ENCODE data around the gene MYOM1. TPM values are rescaled to one million over a fixed set of nuclear protein-coding genes. Genes with fewer than 3 reads are reported as not detected.

Gene MYOM1
- total and polyA plus RNA-seq, 12 donors: 94.4 to 1,558 (median 870) TPM

- intact Hi-C loops (cut with DNase I): no loop called here
- DNase-seq (no peak), ATAC-seq (no peak)
- peak overlapping the region in 9 of 10 donors; percentile 67 to 100 (median 99) for H3K27ac ChIP-seq
- H3K4me3 ChIP-seq: peak overlapping the region in 5 of 10 donors; percentile 51 to 90 (median 81)
- peaks cover 0 to 84% (median 41%) of the 10 kb centered on the region in 9 donors for H3K4me1 ChIP-seq
- TF ChIP-seq CTCF (IDR thresholded peaks at IDR 0.05): no peak
- peaks cover 0 to 75% (median 51%) of the 10 kb centered on the region in 9 donors for H3K36me3 ChIP-seq
- 78 to 84% methylated on average over 2 of the region's 2 CpGs for WGBS, 2 donors
- no peaks in the 10 kb centered on the region for H3K9me3 ChIP-seq
- H3K27me3 ChIP-seq: no peaks in the 10 kb centered on the region
Measured at GRCh38 chr18:3257627-3258120, 37.9 kb upstream of the MYOM1 start.

GRCh38 chr18:3256693-3257626, 37.2 kb upstream of the MYOM1 start:
- peak overlapping the region in 6 of 10 donors; percentile 32 to 90 (median 66) for H3K4me3 ChIP-seq
- intact Hi-C loops (cut with DNase I): no loop called here
- H3K9me3 ChIP-seq: no peaks in the 10 kb centered on the region
- H3K36me3 ChIP-seq: peaks cover 0 to 80% (median 51%) of the 10 kb centered on the region in 9 donors
- no peak for DNase-seq
- TF ChIP-seq CTCF (IDR thresholded peaks at IDR 0.05): no peak
- ATAC-seq: peak in 3 of 8 donors; percentile 12 to 26 (median 15)
- no peaks in the 10 kb centered on the region for H3K27me3 ChIP-seq
- 33 to 43% methylated on average over 5 of the region's 5 CpGs for WGBS, 2 donors
- peak overlapping the region; percentile 56 to 100 (median 99) for H3K27ac ChIP-seq
- peaks cover 0 to 91% (median 48%) of the 10 kb centered on the region in 9 donors for H3K4me1 ChIP-seq

GRCh38 chr18:3255611-3256165, 35.9 kb upstream of the MYOM1 start:
- intact Hi-C loops (cut with DNase I): no loop called here
- peaks cover 0 to 80% (median 51%) of the 10 kb centered on the region in 9 donors for H3K36me3 ChIP-seq
- WGBS, 2 donors: 32 to 37% methylated on average over 5 of the region's 5 CpGs
- ATAC-seq (no peak), DNase-seq (no peak)
- H3K27ac ChIP-seq: peak overlapping the region in 9 of 10 donors; percentile 67 to 100 (median 99)
- TF ChIP-seq CTCF (IDR thresholded peaks at IDR 0.05): no peak
- H3K9me3 ChIP-seq: no peaks in the 10 kb centered on the region
- no peaks in the 10 kb centered on the region for H3K27me3 ChIP-seq
- H3K4me1 ChIP-seq: peaks cover 0 to 100% (median 56%) of the 10 kb centered on the region in 9 donors
- peak overlapping the region; percentile 1 to 95 (median 52) for H3K4me3 ChIP-seq

- Histone ChIP-seq H3K4me1 (peaks cover 0 to 100% (median 54%) of the 10 kb centered on the region in 9 donors), H3K27ac (peak overlapping the region in 9 of 10 donors; percentile 5 to 100 (median 99)), H3K27me3 (no peaks in the 10 kb centered on the region), H3K4me3 (peak overlapping the region in 9 of 10 donors; percentile 14 to 95 (median 52)), H3K36me3 (peaks cover 0 to 84% (median 51%) of the 10 kb centered on the region in 9 donors), H3K9me3 (no peaks in the 10 kb centered on the region)
- intact Hi-C loops (cut with DNase I): no loop called here
- DNase-seq (peak in 1 of 2 donors; percentile 40), ATAC-seq (no peak)
- 64 to 74% methylated on average over 4 of the region's 4 CpGs for WGBS, 2 donors
- TF ChIP-seq CTCF (IDR thresholded peaks at IDR 0.05): no peak
Measured at GRCh38 chr18:3254725-3255124, 35.0 kb upstream of the MYOM1 start.
